ENCODE data around the gene WDCP.

The WDCP gene

DNA sequence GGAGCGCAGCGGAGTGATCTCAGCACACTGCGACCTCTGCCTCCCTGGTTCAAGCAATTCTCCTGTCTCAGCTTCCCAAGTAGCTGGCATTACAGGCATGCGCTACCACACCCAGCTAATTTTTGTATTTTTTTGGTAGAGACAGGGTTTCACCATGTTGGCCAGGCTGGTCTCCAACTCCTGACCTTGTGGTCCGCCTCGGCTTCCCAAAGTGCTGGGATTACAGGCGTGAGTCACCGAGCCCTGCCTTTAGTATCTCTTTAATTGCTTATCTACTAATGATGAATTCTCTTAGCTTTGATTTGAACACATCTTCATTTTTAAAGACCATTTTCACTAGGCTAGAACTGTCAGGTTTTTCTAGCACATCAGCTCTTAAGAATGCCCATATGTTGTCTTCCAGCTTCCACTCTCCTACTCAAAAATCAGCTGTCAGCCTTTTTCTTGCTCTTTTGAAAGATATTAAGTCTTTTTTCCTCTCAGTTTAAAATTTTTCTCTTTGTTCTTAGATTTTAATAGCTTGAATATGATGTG is 53.4 kb downstream of the WDCP start:
- Histone ChIP-seq H3K36me3 (ENCODE audit: control insufficient read depth, insufficient read depth, low read length) (no peaks in the 10 kb centered on the region), H3K27me3 (ENCODE audit: control insufficient read depth, insufficient read depth, low read length, poor library complexity, severe bottlenecking) (no peaks in the 10 kb centered on the region), H3K4me1 (ENCODE audit: control insufficient read depth, insufficient read depth, low read length) (no peaks in the 10 kb centered on the region), H3K9me3 (ENCODE audit: control insufficient read depth, low read length) (no peaks in the 10 kb centered on the region), H3K27ac (ENCODE audit: insufficient read depth, low read depth, low read length, poor library complexity, severe bottlenecking) (no peak overlapping the region), H3K4me3 (ENCODE audit: insufficient read depth, low read depth, low read length) (no peak overlapping the region)
- 89 to 93% methylated on average over 8 of the region's 8 CpGs for WGBS, 2 experiments

GRCh38 chr2:23992931-23993330 is 54.3 kb downstream of the WDCP start:
- H3K27me3 ChIP-seq (ENCODE audit: control insufficient read depth, insufficient read depth, low read length, poor library complexity, severe bottlenecking) = no peaks in the 10 kb centered on the region
- H3K4me1 ChIP-seq (ENCODE audit: control insufficient read depth, insufficient read depth, low read length) = no peaks in the 10 kb centered on the region
- H3K36me3 ChIP-seq (ENCODE audit: control insufficient read depth, insufficient read depth, low read length) = no peaks in the 10 kb centered on the region
- no peaks in the 10 kb centered on the region for H3K9me3 ChIP-seq (ENCODE audit: control insufficient read depth, low read length)
- no peak overlapping the region for H3K27ac ChIP-seq (ENCODE audit: insufficient read depth, low read depth, low read length, poor library complexity, severe bottlenecking)
- WGBS, 2 experiments = 43% methylated on average over 1 of the region's 1 CpG; no CpG with 5 or more reads in 1 of the 2 experiments
- H3K4me3 ChIP-seq (ENCODE audit: insufficient read depth, low read depth, low read length) = no peak overlapping the region

- H3K9me3 ChIP-seq (ENCODE audit: control insufficient read depth, low read length) = no peaks in the 10 kb centered on the region
- no peak overlapping the region for H3K27ac ChIP-seq (ENCODE audit: insufficient read depth, low read depth, low read length, poor library complexity, severe bottlenecking)
- WGBS, 2 experiments = 85 to 100% methylated on average over 1 to 2 of the region's 2 CpGs
- no peaks in the 10 kb centered on the region for H3K4me1 ChIP-seq (ENCODE audit: control insufficient read depth, insufficient read depth, low read length)
- no peak overlapping the region for H3K4me3 ChIP-seq (ENCODE audit: insufficient read depth, low read depth, low read length)
- H3K27me3 ChIP-seq (ENCODE audit: control insufficient read depth, insufficient read depth, low read length, poor library complexity, severe bottlenecking) = no peaks in the 10 kb centered on the region
- H3K36me3 ChIP-seq (ENCODE audit: control insufficient read depth, insufficient read depth, low read length) = peaks cover 3% of the 10 kb centered on the region
These were observed 58.8 kb downstream of the WDCP start for GRCh38 chr2:23988371-23988770.
